22Rv1 (cell line): ENCODE results near the gene SLC25A14.

ENCODE experiments used
- CTCF ChIP-seq: fragments of 450-650 bp; IDR thresholded peaks from 2 replicates; pipeline ENCODE4 v1.5.1; 2017; ENCODE audit warnings: mild to moderate bottlenecking
- ZFX ChIP-seq: fragments of 450-650 bp; IDR thresholded peaks from 2 replicates; pipeline ENCODE4 v1.6.1; 2017; ENCODE audit warnings: antibody characterized with exemption, borderline replicate concordance

GRCh38 chrX:130413415-130413814, 73.7 kb downstream of the SLC25A14 start:
- TF ChIP-seq CTCF (no peak), ZFX (no peak)
